Activated T-helper 1 cell treated with anti-CD3 and anti-CD28 coated beads, Interleukin-12 subunit alpha, Interleukin-12 subunit beta, Interleukin-2, Interleukin-4 antibody, amounts not matched to agents 30 ng/mL and 10 ng/mL and 1 ng/mL, durations not matched to agents 14 hours and 24 hours and 36 hours (primary cell): ENCODE results near the gene GPR55. TPM values are rescaled to one million over a fixed set of nuclear protein-coding genes. Genes with fewer than 3 reads are reported as not detected.

Experiments
- DNase-seq: peaks from one replicate; pipeline ENCODE4 v3.0.0; 2021; ENCODE audit warnings: low spot score
- H3K27ac Mint-ChIP-seq: one replicate; pipeline ENCODE4 v1.8.0; 2021; ENCODE audit warnings: mild to moderate bottlenecking, mixed read lengths
- H3K27me3 Mint-ChIP-seq: one replicate; pipeline ENCODE4 v1.8.0; 2022; ENCODE audit warnings: mild to moderate bottlenecking, moderate library complexity, mixed read lengths; ENCODE audit not compliant: insufficient read depth
- H3K36me3 Mint-ChIP-seq: one replicate; pipeline ENCODE4 v1.8.0; 2021; ENCODE audit warnings: low read depth, mixed read lengths
- H3K4me1 Mint-ChIP-seq: one replicate; pipeline ENCODE4 v1.8.0; 2021; ENCODE audit warnings: low read depth, mixed read lengths
- H3K4me3 Mint-ChIP-seq: one replicate; pipeline ENCODE4 v1.8.0; 2021; ENCODE audit warnings: mild to moderate bottlenecking, moderate library complexity, mixed read lengths
- H3K9me3 Mint-ChIP-seq: one replicate; pipeline ENCODE4 v1.8.0; 2021; ENCODE audit warnings: mixed read lengths
- intact Hi-C: fragments of 100-400 bp; cut with micrococcal nuclease; formaldehyde crosslinking; loops from one replicate; pipeline ENCODE4 v1.15.1; 2024
- total RNA-seq: library from RNA; stranded (reverse); gene quantifications from 2 replicates; pipeline ENCODE4 v1.2.3, GENCODE V29; 2022

The GPR55 gene
- total RNA-seq, 1 donor from 2014 or later, result 0.13 TPM

DNA sequence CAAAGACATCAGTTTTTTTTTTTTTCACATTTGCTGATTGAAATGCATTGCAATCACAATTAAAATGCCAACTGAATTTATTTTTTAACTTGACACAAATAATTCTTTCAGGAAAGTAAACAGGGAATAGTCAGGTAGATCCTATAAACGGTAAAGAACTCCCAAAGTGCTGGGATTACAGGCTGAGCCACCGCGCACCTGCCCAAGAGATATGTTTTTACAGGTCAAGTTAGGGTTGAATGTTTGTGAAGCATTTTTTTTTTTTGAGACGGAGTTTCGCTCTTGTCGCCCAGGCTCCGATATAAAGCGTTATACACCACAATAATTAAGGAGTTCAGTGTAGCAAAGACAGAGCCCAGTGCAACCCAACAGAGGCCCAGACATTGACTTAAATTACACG, 45.2 kb downstream of the GPR55 start:
- Mint-ChIP-seq H3K9me3 (no peaks in the 10 kb centered on the region), H3K4me1 (no peaks in the 10 kb centered on the region), H3K27me3 (peaks cover 22% of the 10 kb centered on the region), H3K27ac (no peak overlapping the region), H3K36me3 (no peaks in the 10 kb centered on the region), H3K4me3 (no peak overlapping the region)
- DNase-seq, result no peak
- intact Hi-C loops, result no loop called here

DNA sequence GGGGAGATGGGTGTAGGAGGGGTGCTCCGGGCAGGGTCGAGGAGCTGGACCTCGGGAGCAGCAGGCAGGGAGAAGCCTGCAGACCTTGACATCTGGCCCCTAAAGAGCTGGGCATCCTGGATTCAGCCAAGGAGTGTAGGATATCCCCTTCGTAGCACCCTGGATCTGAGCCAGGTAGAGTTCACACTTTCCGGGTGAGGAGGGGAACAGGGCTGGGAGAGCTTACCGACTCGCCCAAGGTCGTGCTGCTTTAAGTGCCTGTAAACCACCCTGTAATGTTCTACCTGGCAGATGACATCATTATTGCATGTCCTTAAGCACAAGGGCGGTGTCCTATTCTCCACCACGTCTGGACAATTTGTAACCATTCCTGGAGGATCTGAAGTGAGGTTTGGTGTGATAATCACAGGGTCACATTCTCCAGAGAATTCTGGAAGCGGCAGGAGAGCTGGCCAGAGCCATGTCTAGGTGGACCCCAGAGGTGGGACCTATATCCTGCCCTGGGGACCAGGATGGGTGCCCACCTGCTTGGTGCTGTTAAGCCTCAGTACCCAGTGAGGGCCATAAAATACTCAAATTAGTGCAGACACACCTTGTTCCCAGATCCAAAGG, 45.7 kb downstream of the GPR55 start:
- no peaks in the 10 kb centered on the region for H3K4me1 Mint-ChIP-seq
- intact Hi-C loops, result no loop called here
- peaks cover 23% of the 10 kb centered on the region for H3K27me3 Mint-ChIP-seq
- no peak for DNase-seq
- H3K4me3 Mint-ChIP-seq, result no peak overlapping the region
- no peak overlapping the region for H3K27ac Mint-ChIP-seq
- no peaks in the 10 kb centered on the region for H3K36me3 Mint-ChIP-seq
- no peaks in the 10 kb centered on the region for H3K9me3 Mint-ChIP-seq

DNA sequence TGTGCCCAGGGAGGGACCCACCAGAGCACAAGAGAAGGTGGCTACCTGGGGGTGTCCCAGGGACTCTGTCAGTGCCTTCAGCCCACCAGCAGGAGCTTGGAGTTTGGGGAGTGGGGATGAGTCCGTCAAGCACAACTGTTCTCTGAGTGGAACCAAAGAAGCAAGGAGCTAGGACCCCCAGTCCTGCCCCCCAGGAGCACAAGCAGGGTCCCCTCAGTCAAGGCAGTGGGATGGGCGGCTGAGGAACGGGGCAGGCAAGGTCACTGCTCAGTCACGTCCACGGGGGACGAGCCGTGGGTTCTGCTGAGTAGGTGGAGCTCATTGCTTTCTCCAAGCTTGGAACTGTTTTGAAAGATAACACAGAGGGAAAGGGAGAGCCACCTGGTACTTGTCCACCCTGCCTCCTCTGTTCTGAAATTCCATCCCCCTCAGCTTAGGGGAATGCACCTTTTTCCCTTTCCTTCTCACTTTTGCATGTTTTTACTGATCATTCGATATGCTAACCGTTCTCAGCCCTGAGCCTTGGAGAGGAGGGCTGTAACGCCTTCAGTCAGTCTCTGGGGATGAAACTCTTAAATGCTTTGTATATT, 46.3 kb downstream of the GPR55 start:
- DNase-seq, result no peak
- Mint-ChIP-seq H3K4me3 (no peak overlapping the region), H3K27ac (no peak overlapping the region), H3K27me3 (peaks cover 24% of the 10 kb centered on the region), H3K9me3 (no peaks in the 10 kb centered on the region), H3K4me1 (no peaks in the 10 kb centered on the region), H3K36me3 (no peaks in the 10 kb centered on the region)
- intact Hi-C loops, result no loop called here

DNA sequence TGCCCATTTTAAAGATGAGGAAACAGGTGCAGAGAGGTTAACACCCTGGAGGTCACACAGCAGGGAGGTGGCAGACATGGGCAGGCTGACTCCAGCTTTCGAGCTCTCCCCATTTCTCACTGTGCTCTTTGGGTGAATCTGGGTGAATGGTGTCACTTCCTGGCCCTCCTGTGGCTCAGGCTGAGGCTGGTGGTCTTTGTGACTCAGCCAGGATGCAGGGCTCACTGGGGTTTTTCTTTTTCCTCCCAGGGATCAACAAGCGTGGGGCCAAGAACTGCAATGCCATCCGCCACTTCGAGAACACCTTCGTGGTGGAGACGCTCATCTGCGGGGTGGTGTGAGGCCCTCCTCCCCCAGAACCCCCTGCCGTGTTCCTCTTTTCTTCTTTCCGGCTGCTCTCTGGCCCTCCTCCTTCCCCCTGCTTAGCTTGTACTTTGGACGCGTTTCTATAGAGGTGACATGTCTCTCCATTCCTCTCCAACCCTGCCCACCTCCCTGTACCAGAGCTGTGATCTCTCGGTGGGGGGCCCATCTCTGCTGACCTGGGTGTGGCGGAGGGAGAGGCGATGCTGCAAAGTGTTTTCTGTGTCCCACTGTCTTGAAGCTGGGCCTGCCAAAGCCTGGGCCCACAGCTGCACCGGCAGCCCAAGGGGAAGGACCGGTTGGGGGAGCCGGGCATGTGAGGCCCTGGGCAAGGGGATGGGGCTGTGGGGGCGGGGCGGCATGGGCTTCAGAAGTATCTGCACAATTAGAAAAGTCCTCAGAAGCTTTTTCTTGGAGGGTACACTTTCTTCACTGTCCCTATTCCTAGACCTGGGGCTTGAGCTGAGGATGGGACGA, 47.1 kb downstream of the GPR55 start:
- Mint-ChIP-seq H3K9me3 (no peaks in the 10 kb centered on the region), H3K4me3 (no peak overlapping the region), H3K36me3 (no peaks in the 10 kb centered on the region), H3K27ac (no peak overlapping the region), H3K4me1 (no peaks in the 10 kb centered on the region), H3K27me3 (peaks cover 24% of the 10 kb centered on the region)
- no peak for DNase-seq
- intact Hi-C loops, result no loop called here

DNA sequence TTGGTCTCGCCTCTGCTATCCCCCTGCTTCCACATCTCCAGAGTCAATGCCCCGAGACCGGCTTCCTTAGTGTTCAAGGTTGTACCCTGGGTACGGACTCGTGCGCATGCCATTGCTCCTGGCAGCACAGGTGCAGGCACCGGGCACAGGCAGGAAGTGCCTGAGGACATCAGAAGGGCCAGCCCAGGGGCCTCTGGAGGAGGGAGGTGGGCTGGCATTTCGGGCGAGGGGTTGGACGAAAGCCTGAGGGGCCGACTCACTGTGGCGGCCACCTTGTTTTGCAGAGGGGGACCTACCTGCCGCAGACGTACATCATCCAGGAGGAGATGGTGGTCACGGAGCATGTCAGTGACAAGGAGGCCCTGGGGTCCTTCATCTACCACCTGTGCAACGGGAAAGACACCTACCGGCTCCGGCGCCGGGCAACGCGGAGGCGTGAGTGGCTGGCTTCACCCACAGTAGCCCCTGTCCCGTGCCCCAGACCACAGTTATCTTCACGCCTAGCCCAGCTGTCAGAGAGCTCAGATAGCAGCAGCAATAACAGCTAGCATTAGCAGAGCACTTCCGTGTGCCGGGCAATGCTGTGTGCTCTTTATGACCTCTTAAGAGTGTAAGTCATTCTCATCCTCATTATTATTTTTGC, 47.8 kb downstream of the GPR55 start:
- DNase-seq, result no peak
- Mint-ChIP-seq H3K4me1 (no peaks in the 10 kb centered on the region), H3K27ac (no peak overlapping the region), H3K36me3 (no peaks in the 10 kb centered on the region), H3K4me3 (no peak overlapping the region), H3K9me3 (no peaks in the 10 kb centered on the region), H3K27me3 (peaks cover 18% of the 10 kb centered on the region)
- intact Hi-C loops, result no loop called here

DNA sequence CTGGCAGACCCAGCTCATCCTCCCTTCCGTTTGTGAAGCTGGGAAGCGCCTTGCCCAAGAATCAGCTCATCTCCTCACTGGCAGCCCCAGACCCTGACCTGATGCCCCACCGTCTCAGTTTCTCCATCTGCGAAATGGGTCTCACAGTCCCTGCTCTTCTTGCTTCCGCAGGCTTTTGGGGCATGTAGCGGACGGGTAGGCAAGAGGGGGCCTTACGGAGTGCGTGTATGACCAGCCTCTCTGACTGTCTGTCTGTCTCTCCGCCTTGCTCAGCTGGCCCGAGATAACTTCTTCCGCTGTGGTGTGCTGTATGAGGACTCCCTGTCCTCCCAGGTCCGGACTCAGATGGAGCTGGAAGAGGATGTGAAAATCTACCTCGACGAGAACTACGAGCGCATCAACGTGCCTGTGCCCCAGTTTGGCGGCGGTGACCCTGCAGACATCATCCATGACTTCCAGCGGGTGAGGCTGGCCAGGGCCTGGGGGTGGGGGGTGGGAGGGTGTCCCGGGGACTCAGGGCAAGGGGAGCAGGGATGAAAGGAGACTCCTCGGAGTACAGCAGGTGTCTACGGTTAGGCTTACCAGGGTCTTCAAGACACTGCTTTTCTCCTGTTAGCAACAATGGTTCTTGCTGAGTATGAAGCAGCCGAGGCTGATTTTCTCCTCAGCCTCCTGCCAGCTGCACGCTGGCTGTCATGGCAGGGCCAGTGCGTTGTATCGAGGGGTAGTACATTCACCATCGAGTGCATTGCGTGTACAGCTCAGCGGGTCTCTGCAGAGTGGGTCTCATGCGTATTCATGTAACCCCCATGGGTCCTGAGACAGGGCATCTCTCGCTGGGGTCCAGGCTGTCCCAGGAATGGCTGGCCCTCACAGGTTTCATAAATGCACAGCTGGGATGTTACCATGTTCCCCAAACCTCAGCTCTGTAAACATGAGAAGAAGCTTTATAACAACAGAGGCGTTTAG, 49.4 kb downstream of the GPR55 start:
- Mint-ChIP-seq H3K9me3 (no peaks in the 10 kb centered on the region), H3K4me1 (no peaks in the 10 kb centered on the region), H3K27me3 (peaks cover 13% of the 10 kb centered on the region), H3K36me3 (no peaks in the 10 kb centered on the region), H3K4me3 (no peak overlapping the region), H3K27ac (peak overlapping the region; percentile 29)
- DNase-seq, result no peak
- intact Hi-C loops, result no loop called here

DNA sequence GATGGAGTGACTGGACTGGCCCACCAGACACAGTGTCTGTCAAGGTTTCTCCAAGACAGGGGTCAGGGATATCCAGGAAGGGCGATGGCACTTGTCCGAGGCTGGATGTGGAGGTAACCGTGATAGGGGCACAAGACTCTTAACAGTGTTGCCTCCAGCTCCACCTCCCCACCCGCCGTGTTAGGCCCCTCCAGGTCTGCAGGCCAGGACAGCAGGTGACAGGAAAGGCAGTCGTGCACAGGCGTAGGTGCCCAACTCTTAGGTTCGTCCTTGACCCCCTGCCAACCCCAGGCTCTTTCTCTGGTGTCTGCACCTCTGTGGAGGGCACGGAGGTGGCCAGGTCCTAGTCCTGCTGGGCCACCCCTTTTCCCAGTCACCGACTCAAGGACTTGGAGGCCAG, 50.2 kb downstream of the GPR55 start:
- H3K27ac Mint-ChIP-seq, result no peak overlapping the region
- H3K27me3 Mint-ChIP-seq, result peaks cover 20% of the 10 kb centered on the region
- no peak for DNase-seq
- intact Hi-C loops, result no loop called here
- H3K4me3 Mint-ChIP-seq, result no peak overlapping the region
- no peaks in the 10 kb centered on the region for H3K9me3 Mint-ChIP-seq
- H3K36me3 Mint-ChIP-seq, result no peaks in the 10 kb centered on the region
- H3K4me1 Mint-ChIP-seq, result no peaks in the 10 kb centered on the region

DNA sequence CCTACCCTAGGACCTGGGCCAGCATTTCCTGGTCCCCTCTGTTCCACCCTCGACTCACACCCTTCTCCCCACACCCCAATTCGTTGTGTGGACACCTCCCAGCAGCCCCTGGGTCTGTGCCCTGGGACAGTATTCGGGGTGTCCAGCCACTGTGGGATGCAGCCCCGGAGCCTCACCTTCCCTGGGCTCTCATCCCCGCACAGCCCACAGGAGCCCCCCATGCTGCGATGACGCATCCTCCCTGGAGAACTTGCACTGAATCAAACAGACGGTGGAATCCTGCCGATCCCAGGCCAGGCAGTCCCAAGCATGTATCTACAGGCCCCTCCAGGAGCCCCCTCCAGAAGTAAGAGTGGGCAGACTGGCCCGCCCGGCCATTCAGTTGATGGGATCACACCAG, 50.6 kb downstream of the GPR55 start:
- no peaks in the 10 kb centered on the region for H3K4me1 Mint-ChIP-seq
- intact Hi-C loops, result no loop called here
- no peaks in the 10 kb centered on the region for H3K9me3 Mint-ChIP-seq
- H3K27me3 Mint-ChIP-seq, result peaks cover 22% of the 10 kb centered on the region
- H3K27ac Mint-ChIP-seq, result no peak overlapping the region
- no peaks in the 10 kb centered on the region for H3K36me3 Mint-ChIP-seq
- no peak overlapping the region for H3K4me3 Mint-ChIP-seq
- no peak for DNase-seq

DNA sequence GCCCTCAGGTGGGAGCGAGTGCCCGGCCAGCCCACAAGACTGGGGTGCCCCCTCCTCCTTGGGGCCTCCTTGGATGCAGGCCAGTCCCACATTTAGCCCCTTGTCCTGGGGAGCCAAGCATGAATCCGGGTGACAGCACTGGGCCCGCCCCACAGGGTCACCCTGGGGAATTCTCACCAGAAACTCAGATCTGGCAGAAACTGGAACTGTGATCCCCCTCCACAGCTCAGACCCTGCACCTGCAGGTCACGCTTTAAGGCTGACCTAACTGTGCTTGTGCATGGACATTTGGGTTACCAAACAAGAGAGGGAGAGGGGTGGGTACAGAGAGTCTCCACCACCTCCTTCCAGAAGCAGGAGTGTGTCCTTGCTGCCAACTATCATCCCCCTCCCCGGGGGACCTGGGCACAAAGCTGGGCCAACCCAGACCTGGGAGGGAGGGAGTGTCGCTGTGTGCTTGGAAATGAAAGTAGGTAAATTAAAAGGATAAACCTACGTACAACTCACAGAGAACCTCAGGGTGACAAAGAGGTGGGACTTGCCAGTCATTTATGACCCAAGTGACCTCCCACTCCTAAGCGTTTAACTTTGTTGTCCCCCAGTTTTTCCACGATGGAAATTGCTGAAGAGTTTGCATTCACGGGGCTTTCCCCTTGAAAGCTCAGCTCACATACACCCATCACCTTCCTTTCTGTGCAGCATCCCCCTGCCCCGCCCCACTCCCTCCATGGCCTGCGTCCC, 51.2 kb downstream of the GPR55 start:
- intact Hi-C loops, result no loop called here
- Mint-ChIP-seq H3K27ac (no peak overlapping the region), H3K4me3 (no peak overlapping the region), H3K27me3 (peaks cover 18% of the 10 kb centered on the region), H3K4me1 (no peaks in the 10 kb centered on the region), H3K36me3 (no peaks in the 10 kb centered on the region), H3K9me3 (no peaks in the 10 kb centered on the region)
- no peak for DNase-seq

DNA sequence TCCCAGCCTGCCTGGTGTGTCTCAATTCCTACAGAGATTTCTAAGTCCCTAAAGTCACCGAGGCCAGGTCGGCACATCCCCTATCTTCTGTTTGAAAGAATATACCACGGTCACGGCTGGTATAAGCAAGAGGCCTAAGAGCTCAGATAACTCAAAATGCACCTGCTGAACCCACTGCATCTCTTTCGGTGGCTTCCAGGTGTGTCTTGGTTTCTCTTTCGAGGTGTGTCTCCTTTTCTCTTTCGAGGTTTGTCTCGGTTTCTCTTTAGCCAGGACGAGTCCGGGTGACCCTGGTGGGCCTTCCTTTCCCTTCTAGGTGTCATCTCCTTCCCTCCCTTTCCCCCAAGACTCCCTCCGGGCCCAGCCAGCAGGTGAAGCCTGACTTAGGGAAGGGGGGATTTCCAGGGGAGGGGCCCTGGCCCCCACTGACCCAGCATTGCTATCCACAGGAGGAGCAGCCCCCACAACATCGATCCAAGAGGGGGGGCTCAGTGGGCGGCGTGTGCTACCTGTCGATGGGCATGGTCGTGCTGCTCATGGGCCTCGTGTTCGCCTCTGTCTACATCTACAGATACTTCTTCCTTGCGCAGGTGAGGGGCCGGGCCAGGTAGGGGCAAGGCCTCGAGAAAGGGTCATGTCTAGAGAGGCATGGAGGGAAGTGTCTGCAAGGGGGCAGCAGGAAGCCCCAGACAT, 51.9 kb downstream of the GPR55 start:
- no peaks in the 10 kb centered on the region for H3K9me3 Mint-ChIP-seq
- H3K27me3 Mint-ChIP-seq, result peaks cover 18% of the 10 kb centered on the region
- no peaks in the 10 kb centered on the region for H3K36me3 Mint-ChIP-seq
- DNase-seq, result no peak
- H3K4me3 Mint-ChIP-seq, result no peak overlapping the region
- no peak overlapping the region for H3K27ac Mint-ChIP-seq
- intact Hi-C loops, result no loop called here
- no peaks in the 10 kb centered on the region for H3K4me1 Mint-ChIP-seq

DNA sequence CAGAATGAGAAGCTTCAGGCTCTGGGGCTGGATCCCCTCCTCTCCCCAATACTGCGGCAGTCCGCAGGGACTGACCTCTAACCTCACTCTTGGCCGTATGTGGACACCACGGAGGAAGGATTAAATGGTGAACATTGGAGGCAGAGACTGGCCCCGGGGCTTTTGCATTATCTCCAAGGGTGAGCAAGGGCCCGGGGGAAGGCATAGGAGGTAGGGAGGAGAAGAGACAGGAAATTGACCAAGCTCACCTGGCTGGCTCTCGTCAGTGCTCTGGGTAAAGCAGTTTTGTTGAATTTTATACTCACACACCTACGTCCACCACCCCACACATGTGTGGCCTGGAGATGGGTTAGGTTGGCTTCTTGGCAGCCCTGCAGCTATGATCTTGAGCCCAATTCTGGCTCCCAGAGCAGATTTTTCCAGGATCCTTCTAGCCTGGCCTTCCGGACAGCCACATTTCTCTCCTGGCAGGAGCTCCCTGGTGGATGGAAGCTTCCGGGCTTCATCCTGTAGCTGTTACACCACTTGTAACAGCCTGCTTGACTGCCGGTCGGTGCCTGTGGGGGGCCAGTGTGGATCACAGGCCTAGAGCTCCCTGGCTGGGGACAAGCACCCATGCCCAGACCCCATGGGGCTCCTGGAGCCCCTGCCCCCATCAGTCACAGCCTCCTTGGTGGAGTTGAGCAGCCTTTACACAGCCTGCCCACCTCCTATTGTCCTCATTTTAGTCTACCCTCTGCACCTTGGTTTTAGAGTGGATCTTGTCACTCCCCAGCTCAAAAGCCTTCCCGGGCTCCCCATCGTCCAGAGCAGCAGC, 52.7 kb downstream of the GPR55 start:
- DNase-seq, result no peak
- H3K4me3 Mint-ChIP-seq, result no peak overlapping the region
- no peaks in the 10 kb centered on the region for H3K9me3 Mint-ChIP-seq
- H3K36me3 Mint-ChIP-seq, result no peaks in the 10 kb centered on the region
- H3K27ac Mint-ChIP-seq, result no peak overlapping the region
- H3K4me1 Mint-ChIP-seq, result no peaks in the 10 kb centered on the region
- peaks cover 19% of the 10 kb centered on the region for H3K27me3 Mint-ChIP-seq
- intact Hi-C loops, result no loop called here
